Vagina (tissue), 2 donors: Measurements from ENCODE around the gene SARDH.

Source experiments
- POLR2A ChIP-seq, 2 donors: fragments of 450-650 bp; IDR thresholded peaks; one replicate each; pipeline ENCODE4 v1.6.1; 2017; ENCODE audit warnings: antibody characterized with exemption in 2 of 2, mild to moderate bottlenecking in 2 of 2, moderate library complexity in 2 of 2
- POLR2AphosphoS5 ChIP-seq, 2 donors: sonication (generic); formaldehyde crosslinking; IDR thresholded peaks; one replicate each; pipeline ENCODE4 v1.9.0; 2017; ENCODE audit warnings: antibody characterized with exemption in 2 of 2, mild to moderate bottlenecking in 2 of 2, low read depth in 1 of 2; ENCODE audit not compliant: insufficient read depth in 1 of 2
- TF ChIP-seq, protein P1 (sequence below), 3 experiments: fragments of 450-650 bp in 2 of 3; fragments of 200-600 bp in 1 of 3; sonication (generic) in 1 of 3; IDR thresholded peaks; one replicate each; pipeline ENCODE4 v1.5.1; 2017 to 2019; ENCODE audit warnings: antibody characterized with exemption in 3 of 3, mild to moderate bottlenecking in 2 of 3, moderate library complexity in 2 of 3

DNA sequence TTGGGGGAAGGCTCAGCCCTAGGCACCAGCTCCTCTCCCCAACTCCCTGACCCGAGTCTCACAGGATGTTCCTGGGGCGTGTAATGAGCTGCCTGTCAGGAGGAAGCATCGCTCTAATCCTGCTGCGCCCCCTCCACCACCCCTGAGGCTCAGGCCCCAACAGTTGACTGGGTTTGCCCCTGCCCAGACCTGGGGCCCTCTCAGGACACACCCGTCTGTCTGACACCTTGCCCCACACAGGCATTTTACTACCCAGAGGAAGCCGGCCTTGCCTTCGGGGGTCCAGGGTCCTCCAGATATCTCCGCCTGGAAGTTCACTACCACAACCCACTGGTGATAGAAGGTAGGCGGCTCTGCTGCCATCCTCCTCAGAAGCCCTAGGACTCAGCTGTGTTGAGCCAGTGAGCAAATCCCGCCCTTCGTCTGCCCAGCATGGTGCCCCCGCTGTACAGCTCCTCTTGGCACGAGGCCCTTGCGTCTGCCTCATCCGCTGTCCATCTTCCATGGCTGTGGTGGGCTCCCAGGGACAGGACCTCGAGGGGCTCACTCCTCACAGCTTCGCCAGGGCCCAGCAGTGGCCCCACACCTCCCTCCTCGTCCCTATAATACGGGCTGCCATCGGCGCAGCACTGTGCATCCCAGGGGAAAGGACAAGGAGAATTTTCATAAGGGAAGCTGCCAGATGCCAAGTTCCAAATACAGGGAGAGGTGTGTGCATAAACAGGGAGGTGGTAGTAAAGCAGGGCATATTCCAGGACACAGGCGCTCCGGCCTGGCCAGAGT, 94.0 kb downstream of the SARDH start:
- TF ChIP-seq, protein P1, sequence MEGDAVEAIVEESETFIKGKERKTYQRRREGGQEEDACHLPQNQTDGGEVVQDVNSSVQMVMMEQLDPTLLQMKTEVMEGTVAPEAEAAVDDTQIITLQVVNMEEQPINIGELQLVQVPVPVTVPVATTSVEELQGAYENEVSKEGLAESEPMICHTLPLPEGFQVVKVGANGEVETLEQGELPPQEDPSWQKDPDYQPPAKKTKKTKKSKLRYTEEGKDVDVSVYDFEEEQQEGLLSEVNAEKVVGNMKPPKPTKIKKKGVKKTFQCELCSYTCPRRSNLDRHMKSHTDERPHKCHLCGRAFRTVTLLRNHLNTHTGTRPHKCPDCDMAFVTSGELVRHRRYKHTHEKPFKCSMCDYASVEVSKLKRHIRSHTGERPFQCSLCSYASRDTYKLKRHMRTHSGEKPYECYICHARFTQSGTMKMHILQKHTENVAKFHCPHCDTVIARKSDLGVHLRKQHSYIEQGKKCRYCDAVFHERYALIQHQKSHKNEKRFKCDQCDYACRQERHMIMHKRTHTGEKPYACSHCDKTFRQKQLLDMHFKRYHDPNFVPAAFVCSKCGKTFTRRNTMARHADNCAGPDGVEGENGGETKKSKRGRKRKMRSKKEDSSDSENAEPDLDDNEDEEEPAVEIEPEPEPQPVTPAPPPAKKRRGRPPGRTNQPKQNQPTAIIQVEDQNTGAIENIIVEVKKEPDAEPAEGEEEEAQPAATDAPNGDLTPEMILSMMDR (IDR thresholded peaks at IDR 0.05) = no peak
- no peak for TF ChIP-seq POLR2AphosphoS5 (IDR thresholded peaks at IDR 0.05; ENCODE audit: insufficient read depth in 1 of 2, low read depth in 1 of 2)
- TF ChIP-seq POLR2A (IDR thresholded peaks at IDR 0.05) = no peak
